Measurements from ENCODE around the gene ARL10. TPM values are rescaled to one million over a fixed set of nuclear protein-coding genes. Genes with fewer than 3 reads are reported as not detected.

The ARL10 gene
- total RNA-seq, 1 experiment from 2014 or later: 9.6 TPM

GRCh38 chr5:176382721-176383120 is 17.4 kb downstream of the ARL10 start:
- Histone ChIP-seq H3K9me3 (ENCODE audit: control insufficient read depth, low read depth, low read length) (no peaks in the 10 kb centered on the region), H3K4me1 (ENCODE audit: insufficient read depth, low read length) (no peaks in the 10 kb centered on the region), H4K20me1 (ENCODE audit: control insufficient read depth, insufficient read depth, insufficient read length) (no peaks in the 10 kb centered on the region), H4K8ac (replicated peaks; ENCODE audit: insufficient read length, low read depth, low read length) (no peak overlapping the region), H2BK120ac (ENCODE audit: low read depth, low read length, poor library complexity, severe bottlenecking) (no peak overlapping the region), H3K79me2 (ENCODE audit: insufficient read depth, low read length) (peaks cover 8% of the 10 kb centered on the region; the same call in 1 of the 2 replicates), H3K27me3 (ENCODE audit: insufficient read depth, low read length) (no peaks in the 10 kb centered on the region), H2BK20ac (ENCODE audit: low read depth, low read length, poor library complexity, severe bottlenecking) (no peak overlapping the region), H3K56ac (ENCODE audit: insufficient read length, low read depth, low read length) (no peak overlapping the region), H2BK12ac (ENCODE audit: insufficient read length, low read depth, low read length) (no peak overlapping the region), H4K5ac (ENCODE audit: insufficient read length, low read depth, low read length) (no peak overlapping the region), H4K91ac (ENCODE audit: insufficient read length, low read depth, low read length) (no peak overlapping the region), H3K14ac (ENCODE audit: insufficient read depth, low read length) (no peak overlapping the region), H3K23ac (ENCODE audit: insufficient read length, low read depth, low read length) (no peak overlapping the region), H3K23me2 (ENCODE audit: insufficient read length, low read depth, low read length, poor library complexity, severe bottlenecking) (no peaks in the 10 kb centered on the region), H2AFZ (ENCODE audit: low read length) (no peak overlapping the region), H3K18ac (ENCODE audit: insufficient read length, low read depth, low read length) (no peak overlapping the region), H2BK15ac (ENCODE audit: low read depth, low read length) (no peak overlapping the region), H3K27ac (ENCODE audit: insufficient read length, low read depth, low read length) (no peak overlapping the region), H3K4me2 (ENCODE audit: insufficient read depth, insufficient read length, low read length) (no peak overlapping the region), H3K79me1 (ENCODE audit: insufficient read depth, low read depth, low read length, poor library complexity, severe bottlenecking) (no peaks in the 10 kb centered on the region), H3K4ac (ENCODE audit: low read depth, low read length) (no peak overlapping the region), H3K9ac (ENCODE audit: extremely low read depth, insufficient read length, low read length) (no peak overlapping the region), H3T11ph (ENCODE audit: low read length) (no peak overlapping the region), H2BK5ac (ENCODE audit: insufficient read length, low read length) (no peak overlapping the region), H2AK5ac (ENCODE audit: insufficient read length, low read length) (no peak overlapping the region)
- H3K27ac Mint-ChIP-seq: 0 out of 7 replicates have a peak overlapping the region, but pooled peaks of 1 of the 3 experiments have one; percentile 15
- H3K36me3 Mint-ChIP-seq (ENCODE audit: insufficient read depth in 1 of 3, low read depth in 3 of 3): peaks cover 32 to 78% (median 43%) of the 10 kb centered on the region in 3 experiments
- H3K4me1 Mint-ChIP-seq: peaks cover 9 to 10% of the 10 kb centered on the region in 2 experiments
- no peak for DNase-seq
- no peaks in the 10 kb centered on the region for H3K9me3 Mint-ChIP-seq
- H3K27me3 Mint-ChIP-seq (ENCODE audit: low read depth): no peaks in the 10 kb centered on the region
- WGBS (ENCODE audit: extremely low coverage, insufficient read length, low lambda C conversion rate): no CpG with 5 or more reads among the region's 3 CpGs
- TF ChIP-seq, protein P1, sequence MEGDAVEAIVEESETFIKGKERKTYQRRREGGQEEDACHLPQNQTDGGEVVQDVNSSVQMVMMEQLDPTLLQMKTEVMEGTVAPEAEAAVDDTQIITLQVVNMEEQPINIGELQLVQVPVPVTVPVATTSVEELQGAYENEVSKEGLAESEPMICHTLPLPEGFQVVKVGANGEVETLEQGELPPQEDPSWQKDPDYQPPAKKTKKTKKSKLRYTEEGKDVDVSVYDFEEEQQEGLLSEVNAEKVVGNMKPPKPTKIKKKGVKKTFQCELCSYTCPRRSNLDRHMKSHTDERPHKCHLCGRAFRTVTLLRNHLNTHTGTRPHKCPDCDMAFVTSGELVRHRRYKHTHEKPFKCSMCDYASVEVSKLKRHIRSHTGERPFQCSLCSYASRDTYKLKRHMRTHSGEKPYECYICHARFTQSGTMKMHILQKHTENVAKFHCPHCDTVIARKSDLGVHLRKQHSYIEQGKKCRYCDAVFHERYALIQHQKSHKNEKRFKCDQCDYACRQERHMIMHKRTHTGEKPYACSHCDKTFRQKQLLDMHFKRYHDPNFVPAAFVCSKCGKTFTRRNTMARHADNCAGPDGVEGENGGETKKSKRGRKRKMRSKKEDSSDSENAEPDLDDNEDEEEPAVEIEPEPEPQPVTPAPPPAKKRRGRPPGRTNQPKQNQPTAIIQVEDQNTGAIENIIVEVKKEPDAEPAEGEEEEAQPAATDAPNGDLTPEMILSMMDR (conservative IDR thresholded peaks at IDR 0.05): no peak
- no peak overlapping the region for H3K4me3 Mint-ChIP-seq

Data from H9 (cell line).